ENCODE measurements around the gene FARSA. TPM values are rescaled to one million over a fixed set of nuclear protein-coding genes. Genes with fewer than 3 reads are reported as not detected.

The FARSA gene
- total RNA-seq, result 55.7 TPM

GRCh38 chr19:12933287-12934072 is at the start of gene FARSA:
FARSA (minus strand) TSS chr19:12933711; CDS start chr19:12933696, 15 bp downstream.

GRCh38 chr19:12969292-12969988 is 35.9 kb upstream of the FARSA start, which contains the start of gene DAND5:
DAND5 (plus strand) TSS chr19:12969576; CDS start chr19:12969661, 85 bp downstream.

GRCh38 chr19:12956446-12957388 is 23.2 kb upstream of the FARSA start, which contains the start of gene GADD45GIP1:
GADD45GIP1 (minus strand) TSS chr19:12957223; CDS start chr19:12957212, 11 bp downstream.

GRCh38 chr19:12945479-12946091 is 12.1 kb upstream of the FARSA start, which contains the start of gene RAD23A:
RAD23A (plus strand) TSS chr19:12945862; CDS start chr19:12945949, 87 bp downstream.

GRCh38 chr19:12937927-12938778 is 4.6 kb upstream of the FARSA start, which contains the start of gene CALR:
CALR (plus strand) TSS chr19:12938609; CDS start chr19:12938680, 71 bp downstream.

GRCh38 chr19:12890787-12891552 is 42.5 kb downstream of the FARSA start, which contains the start of gene GCDH:
GCDH (plus strand) TSS chr19:12891160; CDS start chr19:12891305, 145 bp downstream.

GRCh38 chr19:12886969-12887747 is 46.4 kb downstream of the FARSA start, which contains the start of gene KLF1:
KLF1 (minus strand) TSS chr19:12887201; CDS start chr19:12887140, 61 bp downstream.

GRCh38 chr19:12881172-12881808 is 52.2 kb downstream of the FARSA start, which contains the start of gene DNASE2:
DNASE2 (minus strand) TSS chr19:12881449; CDS start chr19:12881375, 74 bp downstream.

Small RNA genes within 50 kb of the gene (small RNA-seq; reads per million reads assigned to genes)
- gene MIR5695 (ENCODE audit: low replicate concordance) (0.28 reads per million), gene MIR6515 (ENCODE audit: low replicate concordance) (not detected)

Other genes starting within 250 kb of the FARSA start
- not detected for gene GNG14, start 245.7 kb downstream of the FARSA start, total RNA-seq
- 8.1 TPM for gene FBXW9, start 237.1 kb downstream of the FARSA start, total RNA-seq
- 90.1 TPM for gene TNPO2, start 209.8 kb downstream of the FARSA start, total RNA-seq
- gene TRIR, start 199.0 kb downstream of the FARSA start, total RNA-seq, result 157 TPM
- 45.4 TPM for gene GET3, start 196.2 kb downstream of the FARSA start, total RNA-seq
- gene BEST2, start 181.9 kb downstream of the FARSA start, total RNA-seq, result not detected
- 35.4 TPM for gene HOOK2, start 158.2 kb downstream of the FARSA start, total RNA-seq
- gene JUNB, start 142.2 kb downstream of the FARSA start, total RNA-seq, result 10.3 TPM
- gene PRDX2, start 131.9 kb downstream of the FARSA start, total RNA-seq, result 189 TPM
- gene THSD8, start 131.6 kb downstream of the FARSA start, total RNA-seq, result not detected
- 16.9 TPM for gene RNASEH2A, start 127.1 kb downstream of the FARSA start, total RNA-seq
- gene RTBDN, start 99.1 kb downstream of the FARSA start, total RNA-seq, result 2.2 TPM
- gene MAST1, start 95.2 kb downstream of the FARSA start, total RNA-seq, result 131 TPM
- 2.5 TPM for gene DNASE2, start 52.3 kb downstream of the FARSA start, total RNA-seq
- 0.31 TPM for gene KLF1, start 46.5 kb downstream of the FARSA start, total RNA-seq
- gene GCDH, start 42.6 kb downstream of the FARSA start, total RNA-seq, result 25.7 TPM
- gene SYCE2, start 14.4 kb downstream of the FARSA start, total RNA-seq, result not detected
- gene CALR, start 4.9 kb upstream of the FARSA start, total RNA-seq, result 211 TPM
- gene RAD23A, start 12.2 kb upstream of the FARSA start, total RNA-seq, result 35.1 TPM
- 15.3 TPM for gene GADD45GIP1, start 23.5 kb upstream of the FARSA start, total RNA-seq
- gene DAND5, start 35.9 kb upstream of the FARSA start, total RNA-seq, result not detected
- 235 TPM for gene NFIX, start 61.8 kb upstream of the FARSA start, total RNA-seq
- gene LYL1, start 169.1 kb upstream of the FARSA start, total RNA-seq, result 2.8 TPM
- 32.2 TPM for gene TRMT1, start 183.0 kb upstream of the FARSA start, total RNA-seq
- 26.9 TPM for gene NACC1, start 184.6 kb upstream of the FARSA start, total RNA-seq
- 27.2 TPM for gene STX10, start 216.7 kb upstream of the FARSA start, total RNA-seq
- gene IER2, start 216.7 kb upstream of the FARSA start, total RNA-seq, result 6.6 TPM